HG03342 (cell line): ENCODE data around the gene TARDBP.
"Not testable (repeated sequence)": the region's sequence is repeated elsewhere in the genome, so short reads cannot be mapped to it uniquely, and the experiment has no call there.

Experiments used
- ATAC-seq: cut with Tn5 transposase; IDR thresholded peaks from one replicate; pipeline ENCODE4 v1.9.1; 2021; ENCODE audit warnings: mild to moderate bottlenecking, moderate library complexity; ENCODE audit not compliant: unreplicated experiment

The TARDBP gene

GRCh38 chr1:11058595-11059154 is 46.2 kb downstream of the TARDBP start:
- no peak for ATAC-seq

GRCh38 chr1:11059155-11059967 is 46.9 kb downstream of the TARDBP start:
- ATAC-seq: peak; percentile 25

- ATAC-seq: peak; percentile 90
Observed at GRCh38 chr1:11059968-11060830, 47.7 kb downstream of the TARDBP start, which contains the start of gene SRM. Gene SRM, minus strand, starts transcription at chr1:11060018. Its CDS starts 75 bp downstream, at chr1:11059943.

GRCh38 chr1:11061652-11062365 is 49.4 kb downstream of the TARDBP start:
- ATAC-seq: no peak

GRCh38 chr1:11062965-11063401 is 50.5 kb downstream of the TARDBP start:
- ATAC-seq: no peak

- not testable (repeated sequence) for ATAC-seq
Observed at GRCh38 chr1:11063937-11064537, 51.6 kb downstream of the TARDBP start.

GRCh38 chr1:11064942-11065341 is 52.5 kb downstream of the TARDBP start:
- ATAC-seq: no peak

- no peak for ATAC-seq
Observed at GRCh38 chr1:11065796-11066195, 53.3 kb downstream of the TARDBP start.

GRCh38 chr1:11067716-11068599 is 55.5 kb downstream of the TARDBP start:
- no peak for ATAC-seq

- no peak for ATAC-seq
Observed at GRCh38 chr1:11068600-11069473, 56.4 kb downstream of the TARDBP start.

GRCh38 chr1:11070876-11071275 is 58.4 kb downstream of the TARDBP start:
- ATAC-seq: no peak

- no peak for ATAC-seq
Observed at GRCh38 chr1:11071463-11072215, 59.2 kb downstream of the TARDBP start.

GRCh38 chr1:11072216-11072917 is 59.9 kb downstream of the TARDBP start:
- ATAC-seq: no peak

- not testable (repeated sequence) for ATAC-seq
Observed at GRCh38 chr1:11073398-11073797, 60.9 kb downstream of the TARDBP start.
